Activated CD4-positive, alpha-beta T cell treated with anti-CD3 and anti-CD28 coated beads, Interleukin-2, Interleukin-6, amounts not matched to agents 100 ng/mL and 50 ng/mL, durations not matched to agents 16 hours and 8 hours (primary cell): ENCODE results near the gene TMEM59.
"Not testable (repeated sequence)": the region's sequence is repeated elsewhere in the genome, so short reads cannot be mapped to it uniquely, and the experiment has no call there.

ENCODE experiments used
- DNase-seq: peaks from one replicate; pipeline ENCODE4 v3.0.0-alpha.2; 2020

The TMEM59 gene, protein sequence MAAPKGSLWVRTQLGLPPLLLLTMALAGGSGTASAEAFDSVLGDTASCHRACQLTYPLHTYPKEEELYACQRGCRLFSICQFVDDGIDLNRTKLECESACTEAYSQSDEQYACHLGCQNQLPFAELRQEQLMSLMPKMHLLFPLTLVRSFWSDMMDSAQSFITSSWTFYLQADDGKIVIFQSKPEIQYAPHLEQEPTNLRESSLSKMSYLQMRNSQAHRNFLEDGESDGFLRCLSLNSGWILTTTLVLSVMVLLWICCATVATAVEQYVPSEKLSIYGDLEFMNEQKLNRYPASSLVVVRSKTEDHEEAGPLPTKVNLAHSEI

DNA sequence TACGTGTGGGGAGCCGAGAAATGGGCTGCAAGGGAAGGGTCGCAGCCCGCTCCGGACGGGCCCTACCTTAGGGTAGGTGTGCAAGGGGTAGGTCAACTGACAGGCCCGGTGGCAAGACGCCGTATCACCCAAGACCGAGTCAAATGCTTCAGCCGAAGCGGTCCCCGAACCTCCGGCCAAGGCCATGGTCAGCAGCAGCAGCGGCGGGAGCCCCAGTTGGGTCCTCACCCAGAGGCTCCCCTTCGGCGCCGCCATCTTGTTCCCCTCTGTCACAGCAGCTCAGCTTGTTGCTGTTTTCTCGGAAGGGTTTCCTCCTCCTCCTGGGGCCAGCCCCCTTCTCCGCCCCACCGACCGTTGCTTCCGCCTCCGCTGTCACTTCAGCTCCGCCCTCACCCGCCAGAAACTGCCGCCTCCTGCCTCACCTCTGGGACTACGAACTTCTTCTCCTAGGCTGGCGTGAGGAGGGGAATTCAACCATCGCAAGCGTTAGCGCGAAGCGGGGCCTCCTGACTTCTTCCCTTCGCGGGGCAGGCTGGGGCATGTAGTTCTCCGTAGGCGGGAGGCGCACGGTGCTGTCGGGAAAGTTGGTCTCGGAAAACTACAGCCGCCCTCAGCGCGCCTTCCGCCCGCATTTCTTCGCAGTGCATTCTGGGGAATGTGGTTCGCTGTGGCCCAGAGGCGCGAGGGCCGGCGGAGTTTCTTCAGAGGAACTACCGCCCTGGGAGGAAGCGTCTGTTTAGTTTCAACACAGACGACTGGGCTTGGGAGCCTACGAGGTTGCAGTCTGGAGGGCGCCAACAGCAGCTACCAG lies at the start of gene TMEM59, which contains the start of gene TCEANC2:
Gene TMEM59 (minus strand): TSS at position 271 of the 811 bp plus-strand sequence. CDS start 16 bp downstream, at position 255.
Gene TCEANC2 (plus strand): TSS at position 675 of the 811 bp plus-strand sequence. CDS start 815 bp downstream, outside the sequence.
- DNase-seq, result peak; percentile 99

DNA sequence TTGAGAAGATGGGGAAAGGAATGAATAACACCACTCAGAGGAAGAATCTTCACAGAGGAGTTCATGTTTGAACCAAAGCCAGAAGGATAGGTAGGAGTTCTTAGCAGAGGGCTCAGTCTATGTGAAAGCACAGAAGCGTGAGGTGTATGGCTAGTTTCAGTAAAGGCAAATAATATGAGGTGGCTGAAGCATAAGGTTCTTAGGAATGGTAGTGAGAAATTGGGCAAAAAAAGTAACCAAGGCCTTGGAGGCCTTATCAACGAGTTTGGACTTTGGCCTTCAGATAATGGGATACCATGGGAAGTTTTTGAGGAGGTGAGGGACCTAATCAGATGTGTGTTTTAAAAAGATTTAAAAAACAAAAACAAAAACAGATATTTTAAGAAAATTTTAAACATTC lies 47.5 kb upstream of the TMEM59 start:
- no peak for DNase-seq

DNA sequence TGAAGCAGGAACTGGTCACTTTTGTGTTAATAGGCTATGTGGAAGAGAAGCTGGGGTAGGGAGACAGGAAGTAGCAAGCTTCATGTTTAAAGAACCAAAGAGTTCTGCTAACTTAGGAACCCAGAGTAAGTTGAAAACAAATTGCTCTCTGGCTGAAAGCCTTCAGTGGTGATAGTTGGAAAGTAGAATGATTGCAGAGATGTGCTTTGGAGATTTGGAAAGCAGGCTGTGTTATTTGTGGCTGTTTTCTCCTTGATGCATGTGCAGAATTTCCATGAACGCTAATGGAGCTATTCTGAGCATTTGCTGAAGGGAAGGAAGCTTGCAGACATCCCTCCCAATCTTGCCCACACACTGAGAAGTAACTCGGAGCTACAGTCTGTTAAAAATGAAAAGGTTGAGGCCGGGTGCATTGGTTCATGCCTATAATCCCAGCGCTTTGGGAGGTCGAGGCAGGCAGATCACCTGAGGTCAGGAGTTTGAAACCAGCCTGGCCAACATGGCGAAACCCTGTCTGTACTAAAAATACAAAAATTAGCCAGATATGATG lies 46.1 kb upstream of the TMEM59 start:
- no peak for DNase-seq

DNA sequence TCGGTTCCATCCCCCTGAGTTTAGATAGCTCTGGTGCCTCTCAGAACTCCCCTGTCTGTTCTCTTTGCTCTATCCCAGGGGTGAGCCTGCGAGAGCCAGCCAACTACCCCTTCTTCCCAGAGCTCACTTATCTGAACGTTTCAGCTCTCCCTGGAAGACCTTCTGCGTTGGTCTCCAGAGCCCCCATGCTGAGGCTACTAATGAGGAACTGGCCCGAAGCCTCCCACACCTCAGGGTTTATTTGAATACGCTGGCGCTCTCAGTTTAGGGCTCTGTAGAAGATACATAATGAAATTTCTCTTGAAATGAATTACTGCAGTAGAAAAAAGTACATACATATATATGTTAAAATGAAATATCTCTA lies 43.9 kb upstream of the TMEM59 start:
- no peak for DNase-seq

DNA sequence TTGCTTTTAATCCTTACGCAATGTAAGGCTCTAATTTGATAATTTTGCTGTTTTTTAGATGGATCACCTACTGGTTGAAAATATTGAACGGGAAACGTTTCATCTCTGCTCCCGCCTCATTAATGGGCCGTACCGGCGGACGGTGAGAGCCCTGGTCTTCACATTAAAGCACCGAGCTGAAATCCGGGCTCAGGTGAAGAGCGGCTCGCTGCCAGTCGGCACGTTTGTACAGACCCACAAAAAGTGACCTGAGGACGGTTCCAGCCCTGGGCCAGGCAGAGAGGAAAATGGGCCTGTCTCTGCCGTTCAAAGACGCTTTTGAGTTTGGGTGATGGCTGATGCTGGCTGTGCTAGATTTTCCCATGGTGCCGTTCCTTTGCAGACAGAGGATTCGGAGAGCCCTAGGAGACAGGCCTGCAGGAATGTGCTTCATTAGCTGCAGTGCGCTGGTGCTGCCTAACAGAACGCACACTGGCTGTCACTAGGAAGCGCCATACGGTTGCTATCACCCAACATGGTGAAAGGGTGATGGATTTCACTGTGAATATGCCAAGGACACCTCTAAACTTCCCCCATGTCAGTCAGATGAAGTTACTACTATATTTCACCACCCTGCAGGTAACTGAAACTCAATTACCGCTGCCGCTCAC lies 43.3 kb upstream of the TMEM59 start:
- DNase-seq, result no peak

DNA sequence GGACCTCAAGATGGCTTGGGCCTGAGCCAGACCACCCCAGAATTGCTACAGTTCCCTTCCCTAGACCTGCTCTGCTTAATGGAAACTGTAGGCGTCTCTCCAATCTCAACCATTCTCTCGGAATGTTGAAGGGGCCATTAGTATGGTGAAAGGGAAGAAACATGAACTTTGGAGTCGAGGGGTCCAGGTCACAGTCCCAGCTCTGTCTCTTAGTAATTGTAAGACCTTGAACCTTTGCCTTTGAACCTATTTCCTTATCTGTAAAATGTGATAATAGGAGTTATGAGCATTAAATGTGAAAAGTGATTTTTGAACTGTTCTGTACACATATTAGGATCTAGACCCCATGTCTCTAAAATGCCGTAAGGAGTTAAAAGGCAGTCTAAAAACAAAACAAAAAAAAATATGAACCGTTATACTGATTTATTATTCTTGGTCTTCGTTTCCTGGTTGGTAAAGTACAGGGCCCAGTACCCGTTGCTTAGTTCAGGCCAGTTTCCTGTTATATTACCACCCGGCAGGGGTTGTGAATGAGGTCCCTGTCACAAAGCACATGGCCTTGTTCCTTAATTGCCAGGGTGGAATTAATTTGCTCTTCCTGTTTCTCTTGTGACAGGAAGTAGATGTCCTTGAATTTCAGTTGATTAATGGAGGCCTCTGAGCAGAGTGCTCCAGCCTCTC lies 42.7 kb upstream of the TMEM59 start:
- no peak for DNase-seq

DNA sequence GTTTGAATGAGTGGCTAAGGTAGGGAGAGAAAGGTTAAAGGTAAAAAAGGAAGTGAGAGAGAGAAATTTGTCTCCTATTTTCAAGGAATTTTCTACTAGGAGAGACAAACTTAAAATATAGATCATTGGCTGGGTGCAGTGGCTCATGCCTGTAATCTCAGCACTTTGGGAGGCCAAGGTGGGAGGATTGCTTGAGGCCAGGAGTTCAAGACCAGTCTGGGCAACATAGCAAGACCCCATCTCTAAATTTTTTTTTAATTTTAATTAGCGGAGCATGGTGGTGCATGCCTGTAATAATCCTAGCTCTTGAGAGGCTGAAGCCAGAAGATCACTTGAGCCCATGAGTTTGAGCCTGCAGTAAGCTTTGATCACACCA lies 41.7 kb upstream of the TMEM59 start:
- not testable (repeated sequence) for DNase-seq

DNA sequence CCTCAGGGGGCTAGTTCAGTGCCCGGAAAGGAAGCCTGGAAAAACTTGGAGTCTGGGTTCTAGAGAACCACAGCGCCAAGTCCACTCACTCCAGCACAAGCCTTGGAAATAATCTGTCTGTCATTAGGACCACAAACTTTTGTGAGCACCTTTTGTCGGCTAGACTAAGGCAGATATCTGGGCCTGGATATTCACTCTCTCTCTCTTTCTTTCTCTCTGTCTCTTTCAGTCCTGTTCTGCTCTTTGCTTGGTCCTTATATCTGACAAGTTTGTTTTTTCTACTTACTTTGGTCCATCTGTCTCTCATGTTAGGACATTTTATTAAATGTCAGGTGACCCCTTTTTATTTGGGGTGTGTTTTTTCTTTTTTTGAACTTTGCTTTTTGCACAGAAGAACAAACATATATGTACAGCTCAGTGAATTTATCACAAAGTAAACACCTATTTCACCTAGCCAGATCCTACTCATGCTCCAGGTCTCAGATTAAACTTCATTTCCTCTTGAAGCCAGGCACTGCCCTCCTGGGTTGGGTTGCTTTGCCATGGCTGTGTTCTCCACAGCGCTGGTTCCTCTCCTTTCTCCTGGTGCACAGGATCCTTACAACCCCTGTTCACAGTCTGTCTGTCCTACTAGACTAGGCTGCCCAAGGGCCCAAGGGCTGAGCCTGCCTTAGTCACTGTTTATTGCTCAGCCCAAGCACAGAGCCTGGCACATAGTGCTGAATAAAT lies 41.2 kb upstream of the TMEM59 start:
- DNase-seq, result no peak

DNA sequence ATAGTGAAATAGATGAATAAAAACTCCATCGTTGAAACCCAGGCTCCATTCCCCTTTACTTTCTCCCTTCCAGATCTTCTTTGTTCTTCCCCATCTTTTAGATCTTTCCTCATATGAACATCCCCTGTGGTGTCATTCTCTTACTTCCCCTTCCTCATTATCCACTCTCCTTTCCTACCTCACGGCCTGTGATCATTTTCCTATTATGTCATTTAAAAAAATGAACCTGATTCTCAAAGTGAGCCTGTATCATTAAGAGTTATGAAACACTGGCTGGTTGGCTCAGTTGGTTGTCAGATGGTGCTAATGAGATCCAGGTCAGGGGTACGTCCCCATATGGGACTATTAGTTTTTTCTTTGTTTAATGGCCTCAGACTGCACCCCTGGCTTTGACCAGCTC lies 38.7 kb upstream of the TMEM59 start:
- no peak for DNase-seq

DNA sequence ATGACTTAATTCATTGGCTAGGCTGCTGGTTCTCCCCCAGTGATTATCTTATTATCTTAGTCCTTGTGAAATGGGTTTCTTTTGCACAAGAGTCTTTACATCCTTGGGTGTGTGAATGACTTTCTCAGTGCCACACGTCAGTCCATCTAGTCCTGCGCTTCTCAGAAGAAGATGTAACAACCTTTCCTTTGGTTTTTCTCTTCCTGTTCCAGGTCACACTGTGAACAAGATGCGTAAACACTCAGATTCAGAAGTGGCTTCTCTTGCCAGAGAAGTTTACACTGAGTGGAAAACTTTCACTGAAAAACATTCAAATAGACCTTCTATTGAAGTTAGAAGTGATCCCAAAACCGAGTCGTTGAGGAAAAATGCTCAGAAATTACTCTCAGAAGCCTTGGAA lies 35.4 kb upstream of the TMEM59 start:
- DNase-seq, result no peak

DNA sequence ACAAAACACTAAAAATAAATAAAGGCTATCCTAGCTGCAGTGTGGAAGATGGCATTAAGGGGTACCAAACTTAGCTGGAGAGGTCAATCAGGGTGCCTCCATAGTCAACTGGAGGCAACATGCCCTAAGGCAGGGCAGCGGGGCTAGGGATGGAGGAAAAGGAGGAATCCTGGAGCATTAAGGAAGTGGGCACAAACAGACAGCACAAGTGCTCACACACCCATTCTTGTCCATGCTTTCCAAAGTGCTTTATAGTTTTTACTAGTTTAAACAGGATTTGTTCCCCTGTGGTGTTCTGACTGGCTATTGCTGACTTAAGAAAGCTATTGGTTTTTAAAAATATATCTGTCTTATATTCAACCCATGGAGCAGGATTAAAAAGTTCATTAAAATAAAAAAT lies 33.8 kb upstream of the TMEM59 start:
- DNase-seq, result no peak

DNA sequence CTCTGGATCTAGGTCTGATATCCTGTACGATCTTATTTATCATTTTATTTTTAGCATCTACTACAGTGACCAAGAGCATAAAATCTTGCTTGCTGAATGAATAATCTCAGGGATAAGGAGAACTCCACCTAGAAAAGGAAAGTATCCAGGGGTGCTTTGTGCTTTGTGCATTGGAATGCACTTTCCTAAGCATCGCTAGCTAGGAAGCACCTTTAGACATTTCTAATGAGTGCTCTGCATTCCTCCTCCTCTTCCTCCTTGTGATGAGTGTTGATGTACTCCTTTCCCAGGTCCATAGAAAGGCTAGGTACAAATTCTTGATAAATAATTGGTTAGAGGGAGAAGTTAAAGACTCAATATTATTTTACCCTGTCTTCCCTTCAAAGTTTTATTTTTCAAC lies 31.8 kb upstream of the TMEM59 start:
- DNase-seq, result no peak

DNA sequence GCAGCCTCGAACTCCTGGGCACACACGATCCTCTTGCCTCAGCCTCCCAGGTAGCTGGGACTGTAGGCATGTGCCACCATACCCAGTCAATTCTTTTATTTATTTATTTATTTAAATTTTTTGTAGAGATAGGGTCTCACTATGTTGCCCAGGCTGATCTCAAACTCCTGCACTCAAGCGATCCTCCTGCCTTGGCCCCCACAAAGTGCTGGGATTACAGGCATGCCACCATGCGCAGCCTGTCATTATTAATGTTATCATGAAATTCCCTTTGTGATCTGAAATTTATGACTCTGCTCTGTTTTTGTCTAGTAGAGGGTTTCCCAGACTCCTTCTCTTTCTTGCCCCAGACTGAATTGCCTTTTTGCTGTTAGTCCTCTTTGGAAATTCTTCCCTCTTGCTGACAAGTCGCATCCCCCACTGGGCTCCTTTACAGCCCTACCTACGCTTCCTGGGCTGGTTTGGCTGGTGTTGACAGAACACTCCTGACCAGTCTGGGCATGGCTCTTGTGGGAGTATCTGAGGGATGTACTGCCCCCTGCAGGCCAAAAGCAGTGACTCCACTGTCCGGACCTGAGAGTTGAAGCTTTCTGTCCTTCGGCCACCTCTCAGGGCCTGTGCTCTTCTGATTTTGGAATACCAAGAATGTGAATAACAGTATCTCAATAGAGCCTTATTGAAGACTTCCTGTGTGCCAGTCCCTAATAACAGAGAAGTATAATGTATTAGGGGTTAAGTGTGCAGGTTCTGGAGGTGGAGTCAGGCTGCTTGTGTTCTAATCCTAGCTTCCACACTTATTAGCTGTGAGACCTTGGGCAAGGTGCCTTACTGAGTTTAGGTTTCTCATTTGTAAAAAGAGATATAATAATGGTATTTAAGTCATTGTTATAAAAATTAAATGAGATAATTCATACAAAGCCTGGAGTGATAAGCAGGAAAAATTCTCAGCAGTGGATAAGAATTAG lies 28.6 kb upstream of the TMEM59 start:
- peak; percentile 73 for DNase-seq

DNA sequence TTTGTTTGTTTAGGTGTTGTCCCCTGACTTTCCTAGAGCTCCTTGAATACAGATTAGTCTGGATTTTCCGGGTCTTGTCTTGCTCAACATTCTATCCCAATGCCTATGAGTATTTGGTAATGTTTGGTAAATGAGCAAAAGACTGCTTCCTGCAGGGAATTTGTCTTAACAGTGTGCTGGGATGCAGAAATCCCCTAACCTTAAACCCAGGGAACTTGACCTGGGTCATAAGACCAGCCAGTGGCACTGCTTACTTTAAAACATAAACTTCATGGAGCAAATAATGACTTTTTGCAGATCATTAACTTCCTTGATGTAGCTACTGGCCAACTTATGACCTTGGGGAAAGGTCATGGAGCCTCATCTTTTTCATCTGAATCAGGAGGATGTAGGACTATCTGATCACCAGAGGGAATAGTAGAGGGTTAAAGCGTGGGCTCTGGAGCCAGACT lies 27.6 kb upstream of the TMEM59 start:
- no peak for DNase-seq

DNA sequence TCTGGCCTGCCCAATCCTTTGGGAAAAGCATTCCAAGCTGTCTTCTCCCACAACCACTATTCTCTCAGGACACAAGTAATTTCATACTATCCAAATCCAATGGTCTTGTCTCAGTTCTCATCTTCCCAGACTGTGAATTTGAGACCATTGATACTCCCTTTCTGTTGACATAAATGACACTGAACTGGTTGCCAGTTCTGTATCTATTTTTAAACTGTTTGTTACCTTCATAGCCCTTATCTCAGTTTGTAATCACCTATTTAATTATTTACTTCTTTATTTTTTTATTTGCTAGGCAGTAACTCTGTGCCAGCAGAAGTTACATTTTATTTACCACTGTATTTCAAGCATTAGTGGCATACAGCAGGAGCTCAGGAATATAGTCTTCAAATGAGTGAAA lies 24.4 kb upstream of the TMEM59 start:
- DNase-seq, result no peak

DNA sequence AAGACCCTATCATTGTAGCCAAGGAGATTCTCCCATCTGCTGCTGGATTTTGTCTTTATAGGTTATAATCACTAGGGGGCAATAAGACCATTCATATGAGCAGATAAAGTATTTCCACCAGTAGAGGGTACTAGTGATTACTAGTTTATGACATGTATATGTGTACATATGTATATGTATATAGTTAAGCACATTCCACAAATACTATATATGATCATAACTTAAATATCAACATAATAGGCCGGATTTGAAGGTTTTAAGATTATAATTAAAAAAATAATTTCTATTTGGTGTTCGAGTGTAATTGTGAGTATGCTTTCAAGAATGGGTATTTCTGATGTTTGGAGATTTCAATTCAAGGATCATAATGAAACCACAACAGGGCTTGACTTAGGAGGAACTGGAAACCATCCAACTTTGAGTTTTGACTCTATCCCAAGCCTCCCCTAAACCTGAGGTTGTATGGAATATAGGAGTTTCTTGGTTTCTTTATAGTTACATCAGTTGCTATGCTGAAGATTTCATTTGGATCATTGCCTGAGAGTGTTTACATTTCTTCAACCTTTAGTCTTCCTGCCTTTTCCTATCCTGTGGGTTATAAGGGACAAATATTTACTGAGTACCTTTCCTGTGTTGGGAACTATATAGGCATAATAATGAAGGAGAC lies 17.3 kb upstream of the TMEM59 start:
- peak; percentile 48 for DNase-seq

DNA sequence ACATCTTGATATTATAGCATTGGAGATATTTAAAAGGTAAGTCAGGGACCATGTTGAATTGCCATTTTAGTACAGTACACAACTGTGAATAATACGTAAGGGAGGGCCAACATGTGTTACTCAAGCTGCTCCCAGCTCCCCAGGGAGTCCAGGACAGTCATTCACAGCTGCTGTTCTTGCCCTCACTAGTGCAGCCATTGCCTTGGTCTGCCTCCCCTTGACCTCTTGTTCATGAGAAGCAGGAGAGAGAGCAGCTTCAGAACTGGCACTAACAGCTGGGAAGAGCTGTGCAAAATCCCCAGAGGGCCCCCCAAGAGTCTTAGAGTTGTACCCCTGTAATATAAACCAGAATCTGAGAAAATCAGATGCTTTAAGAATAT lies 16.8 kb upstream of the TMEM59 start:
- no peak for DNase-seq

DNA sequence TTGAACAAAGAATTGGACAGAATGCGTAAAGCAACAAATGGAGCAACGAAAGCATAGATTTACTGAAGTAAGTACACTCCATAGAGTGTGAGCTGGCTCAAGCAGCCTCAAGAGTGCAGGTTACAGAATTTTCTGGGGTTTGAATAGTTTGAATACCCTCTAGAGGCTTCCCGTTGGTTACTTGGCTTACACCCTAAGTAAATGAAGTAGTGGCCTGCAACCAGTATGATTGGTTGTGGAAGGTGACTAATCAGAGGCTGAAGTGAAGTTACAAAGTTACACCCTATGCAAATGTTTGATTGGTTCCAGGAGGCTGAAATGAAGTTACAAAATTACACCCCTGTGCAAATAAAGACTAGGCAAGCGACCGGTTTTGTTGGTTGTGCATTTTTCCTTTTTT lies 11.3 kb upstream of the TMEM59 start:
- DNase-seq, result no peak

DNA sequence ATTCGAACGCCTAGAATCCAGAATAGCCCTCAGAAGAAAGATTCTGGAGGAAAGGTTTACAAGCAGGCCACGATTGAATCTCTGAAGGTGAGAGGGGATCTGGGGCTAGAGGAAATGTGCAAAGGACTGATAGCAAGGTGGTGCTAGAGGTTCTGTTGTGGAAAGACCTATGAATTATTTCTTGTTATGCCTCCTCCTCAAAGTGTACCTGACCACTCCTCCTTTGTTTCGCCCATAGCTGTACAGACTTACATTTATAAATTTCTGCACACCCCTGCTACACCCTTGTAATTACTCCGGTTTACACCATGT lies 1.4 kb upstream of the TMEM59 start:
- peak; percentile 18 for DNase-seq

DNA sequence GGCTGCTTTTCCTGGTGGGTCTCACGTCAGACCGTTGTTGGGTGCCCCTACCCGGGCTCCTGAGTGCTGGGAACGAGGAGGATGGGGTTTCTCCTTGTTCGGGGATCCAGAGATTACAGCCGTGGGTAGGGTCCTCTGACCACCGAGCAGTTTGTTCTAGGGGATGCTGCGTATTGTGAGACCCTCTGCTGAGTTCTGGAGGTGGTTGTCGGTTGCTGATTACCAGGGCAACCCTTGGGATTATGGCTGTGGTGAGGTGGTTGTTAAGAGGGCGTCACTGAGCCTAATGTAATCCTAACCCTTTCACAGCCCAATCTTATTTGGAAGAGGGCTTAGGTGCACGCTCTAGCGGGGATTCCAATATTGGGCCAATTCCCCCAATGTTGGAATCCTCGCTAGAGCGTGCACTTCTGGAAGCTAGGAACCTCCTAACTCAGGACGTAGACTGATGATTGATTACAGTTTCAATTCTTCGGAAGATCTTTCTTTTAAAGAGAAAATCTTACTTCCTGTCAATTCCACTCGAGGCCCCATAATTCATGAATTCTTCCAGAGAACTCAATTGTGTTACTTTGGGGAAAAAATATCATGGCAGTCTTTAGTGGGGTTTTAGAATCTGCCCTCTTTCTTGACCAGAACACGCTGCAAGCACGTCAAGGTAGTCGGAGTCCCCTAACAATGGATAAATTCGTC lies 887 bp upstream of the TMEM59 start:
- DNase-seq, result no peak
